ENCODE data around the gene PXK.
A peak's percentile ranks its signal among the peaks of the same experiment; 100 is the strongest.

The PXK gene

GRCh38 chr3:58421004-58421403, 88.3 kb downstream of the PXK start:
- no peak overlapping the region for H3K4me3 ChIP-seq (ENCODE audit: insufficient read length, low read depth)
- H3K27me3 ChIP-seq (ENCODE audit: insufficient read depth, insufficient read length) = no peaks in the 10 kb centered on the region
- H3K9ac ChIP-seq (ENCODE audit: insufficient read length, low read depth) = no peak overlapping the region
- peaks cover 5% of the 10 kb centered on the region for H3K4me1 ChIP-seq (ENCODE audit: insufficient read depth, insufficient read length)
- TF ChIP-seq YY1 (IDR thresholded peaks at IDR 0.05; ENCODE audit: insufficient read depth, insufficient read length) (no peak), ZNF274 (IDR thresholded peaks at IDR 0.05; ENCODE audit: low read depth, low read length) (no peak), SUZ12 (IDR thresholded peaks at IDR 0.05; ENCODE audit: extremely low read depth, insufficient read depth, insufficient read length) (no peak)
- peaks cover 57% of the 10 kb centered on the region for H3K36me3 ChIP-seq (ENCODE audit: insufficient read depth, insufficient read length, low read length)
- no peak for DNase-seq (ENCODE audit: low read depth, low spot score)
- H3K9me3 ChIP-seq (ENCODE audit: insufficient read depth, low read length) = no peaks in the 10 kb centered on the region

GRCh38 chr3:58422756-58423325, 90.1 kb downstream of the PXK start:
- Histone ChIP-seq H3K9me3 (ENCODE audit: insufficient read depth, low read length) (no peaks in the 10 kb centered on the region), H3K4me3 (ENCODE audit: insufficient read length, low read depth) (no peak overlapping the region), H3K27me3 (ENCODE audit: insufficient read depth, insufficient read length) (no peaks in the 10 kb centered on the region), H3K9ac (ENCODE audit: insufficient read length, low read depth) (no peak overlapping the region), H3K4me1 (ENCODE audit: insufficient read depth, insufficient read length) (no peaks in the 10 kb centered on the region), H3K36me3 (ENCODE audit: insufficient read depth, insufficient read length, low read length) (peaks cover 75% of the 10 kb centered on the region)
- TF ChIP-seq YY1 (IDR thresholded peaks at IDR 0.05; ENCODE audit: insufficient read depth, insufficient read length) (no peak), SUZ12 (IDR thresholded peaks at IDR 0.05; ENCODE audit: extremely low read depth, insufficient read depth, insufficient read length) (no peak), ZNF274 (IDR thresholded peaks at IDR 0.05; ENCODE audit: low read depth, low read length) (no peak)
- DNase-seq (ENCODE audit: low read depth, low spot score) = no peak

- no peak for DNase-seq (ENCODE audit: low read depth, low spot score)
- Histone ChIP-seq H3K27me3 (ENCODE audit: insufficient read depth, insufficient read length) (no peaks in the 10 kb centered on the region), H3K9me3 (ENCODE audit: insufficient read depth, low read length) (no peaks in the 10 kb centered on the region), H3K4me3 (ENCODE audit: insufficient read length, low read depth) (no peak overlapping the region), H3K9ac (ENCODE audit: insufficient read length, low read depth) (no peak overlapping the region), H3K4me1 (ENCODE audit: insufficient read depth, insufficient read length) (no peaks in the 10 kb centered on the region), H3K36me3 (ENCODE audit: insufficient read depth, insufficient read length, low read length) (peaks cover 93% of the 10 kb centered on the region)
- TF ChIP-seq YY1 (IDR thresholded peaks at IDR 0.05; ENCODE audit: insufficient read depth, insufficient read length) = no peak
- no peak for TF ChIP-seq ZNF274 (IDR thresholded peaks at IDR 0.05; ENCODE audit: low read depth, low read length)
These were observed 91.9 kb downstream of the PXK start for GRCh38 chr3:58424613-58425012.

DNA sequence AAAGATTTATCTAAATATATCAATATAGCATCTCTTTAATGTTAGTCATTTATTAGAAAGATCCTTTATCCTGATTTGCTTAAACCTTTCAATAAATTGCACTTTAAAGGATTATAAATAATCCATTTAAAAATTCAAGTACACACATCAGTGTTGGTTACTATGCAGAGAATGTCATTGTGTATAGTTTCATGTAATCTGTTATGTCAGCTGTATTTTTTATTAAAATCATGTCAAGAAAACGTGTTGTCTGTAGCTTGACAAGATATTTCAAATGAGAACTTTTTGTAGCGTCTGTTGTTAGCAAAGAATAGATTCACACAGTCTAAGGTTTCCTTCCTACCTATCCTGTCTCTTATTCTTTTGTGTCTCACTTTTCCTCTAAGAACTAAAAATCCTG, 93.1 kb downstream of the PXK start:
- Histone ChIP-seq H3K9me3 (ENCODE audit: insufficient read depth, low read length) (no peaks in the 10 kb centered on the region), H3K4me1 (ENCODE audit: insufficient read depth, insufficient read length) (no peaks in the 10 kb centered on the region), H3K9ac (ENCODE audit: insufficient read length, low read depth) (no peak overlapping the region), H3K27me3 (ENCODE audit: insufficient read depth, insufficient read length) (no peaks in the 10 kb centered on the region), H3K4me3 (ENCODE audit: insufficient read length, low read depth) (no peak overlapping the region), H3K36me3 (ENCODE audit: insufficient read depth, insufficient read length, low read length) (peaks cover 99% of the 10 kb centered on the region)
- DNase-seq (ENCODE audit: low read depth, low spot score) = no peak
- TF ChIP-seq ZNF274 (IDR thresholded peaks at IDR 0.05; ENCODE audit: low read depth, low read length) (no peak), SUZ12 (IDR thresholded peaks at IDR 0.05; ENCODE audit: extremely low read depth, insufficient read depth, insufficient read length) (no peak)

GRCh38 chr3:58427661-58428361, 95.1 kb downstream of the PXK start:
- no peak for DNase-seq (ENCODE audit: low read depth, low spot score)
- H3K4me3 ChIP-seq (ENCODE audit: insufficient read length, low read depth) = no peak overlapping the region
- H3K9ac ChIP-seq (ENCODE audit: insufficient read length, low read depth) = no peak overlapping the region
- no peak for TF ChIP-seq SUZ12 (IDR thresholded peaks at IDR 0.05; ENCODE audit: extremely low read depth, insufficient read depth, insufficient read length)
- TF ChIP-seq ZNF274 (IDR thresholded peaks at IDR 0.05; ENCODE audit: low read depth, low read length) = no peak
- TF ChIP-seq YY1 (IDR thresholded peaks at IDR 0.05; ENCODE audit: insufficient read depth, insufficient read length) = no peak
- H3K9me3 ChIP-seq (ENCODE audit: insufficient read depth, low read length) = no peaks in the 10 kb centered on the region
- no peaks in the 10 kb centered on the region for H3K27me3 ChIP-seq (ENCODE audit: insufficient read depth, insufficient read length)
- no peaks in the 10 kb centered on the region for H3K4me1 ChIP-seq (ENCODE audit: insufficient read depth, insufficient read length)
- H3K36me3 ChIP-seq (ENCODE audit: insufficient read depth, insufficient read length, low read length) = peaks cover 94% of the 10 kb centered on the region

- DNase-seq (ENCODE audit: low read depth, low spot score) = no peak
- TF ChIP-seq SUZ12 (IDR thresholded peaks at IDR 0.05; ENCODE audit: extremely low read depth, insufficient read depth, insufficient read length) (no peak), ZNF274 (IDR thresholded peaks at IDR 0.05; ENCODE audit: low read depth, low read length) (no peak), YY1 (IDR thresholded peaks at IDR 0.05; ENCODE audit: insufficient read depth, insufficient read length) (no peak)
- Histone ChIP-seq H3K9me3 (ENCODE audit: insufficient read depth, low read length) (no peaks in the 10 kb centered on the region), H3K4me1 (ENCODE audit: insufficient read depth, insufficient read length) (no peaks in the 10 kb centered on the region), H3K4me3 (ENCODE audit: insufficient read length, low read depth) (no peak overlapping the region), H3K27me3 (ENCODE audit: insufficient read depth, insufficient read length) (no peaks in the 10 kb centered on the region), H3K36me3 (ENCODE audit: insufficient read depth, insufficient read length, low read length) (peaks cover 77% of the 10 kb centered on the region), H3K9ac (ENCODE audit: insufficient read length, low read depth) (no peak overlapping the region)
These were observed 97.0 kb downstream of the PXK start for GRCh38 chr3:58429657-58430056.

DNA sequence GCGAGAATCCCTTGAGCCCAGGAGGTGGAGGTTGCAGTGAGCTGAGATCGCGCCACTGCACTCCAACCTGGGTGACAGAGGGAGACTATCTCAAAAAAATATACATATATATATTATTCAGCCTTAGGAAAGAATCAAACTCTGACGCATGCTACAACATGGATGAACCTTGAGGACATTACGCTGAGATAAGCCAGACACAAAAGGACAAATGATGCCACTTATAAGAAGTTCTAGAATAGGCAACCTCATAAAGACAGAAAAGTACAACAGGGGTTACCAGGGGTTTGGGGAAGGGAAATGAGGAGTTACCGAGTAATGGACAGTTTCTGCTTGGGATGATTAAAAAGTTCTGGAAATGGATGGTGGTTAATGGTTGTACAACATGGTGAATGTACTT, 100.2 kb downstream of the PXK start:
- peaks cover 3% of the 10 kb centered on the region for H3K4me1 ChIP-seq (ENCODE audit: insufficient read depth, insufficient read length)
- peak overlapping the region; percentile 96 for H3K4me3 ChIP-seq (ENCODE audit: insufficient read length, low read depth)
- peaks cover 44% of the 10 kb centered on the region for H3K36me3 ChIP-seq (ENCODE audit: insufficient read depth, insufficient read length, low read length)
- H3K9ac ChIP-seq (ENCODE audit: insufficient read length, low read depth) = peak overlapping the region; percentile 97
- no peaks in the 10 kb centered on the region for H3K9me3 ChIP-seq (ENCODE audit: insufficient read depth, low read length)
- TF ChIP-seq YY1 (IDR thresholded peaks at IDR 0.05; ENCODE audit: insufficient read depth, insufficient read length) (no peak), ZNF274 (IDR thresholded peaks at IDR 0.05; ENCODE audit: low read depth, low read length) (no peak), SUZ12 (IDR thresholded peaks at IDR 0.05; ENCODE audit: extremely low read depth, insufficient read depth, insufficient read length) (no peak)
- DNase-seq (ENCODE audit: low read depth, low spot score) = no peak
- no peaks in the 10 kb centered on the region for H3K27me3 ChIP-seq (ENCODE audit: insufficient read depth, insufficient read length)
